Right cardiac atrium (tissue), 5 donors: ENCODE results near the gene KCNK4. TPM values are rescaled to one million over a fixed set of nuclear protein-coding genes. Genes with fewer than 3 reads are reported as not detected.
"Not testable (repeated sequence)": the region's sequence is repeated elsewhere in the genome, so short reads cannot be mapped to it uniquely, and the experiment has no call there.

ENCODE experiments used
- ATAC-seq, 2 donors: fragments of 200-7000 bp; cut with Tn5 transposase; one replicate each; pipeline versions ENCODE4 v1.8.0 to v1.9.1; 2020; ENCODE audit warnings: moderate library complexity in 2 of 2, mild to moderate bottlenecking in 1 of 2
- DNase-seq, 3 donors: peaks; one replicate each; pipeline ENCODE4 v3.0.0-alpha.2; 2020
- H3K27ac ChIP-seq: one replicate; pipeline ENCODE4 v1.5.1; 2013; ENCODE audit warnings: mild to moderate bottlenecking, low read length, control low read depth, moderate library complexity
- H3K27me3 ChIP-seq: one replicate; pipeline ENCODE4 v1.6.1; 2013; ENCODE audit not compliant: control insufficient read depth, insufficient read depth
- H3K4me1 ChIP-seq: one replicate; pipeline ENCODE4 v1.6.1; 2013; ENCODE audit warnings: low read length; ENCODE audit not compliant: control insufficient read depth, insufficient read depth
- H3K4me3 ChIP-seq: one replicate; pipeline ENCODE4 v1.5.1; 2013; ENCODE audit warnings: low read length, control low read depth
- H3K9me3 ChIP-seq: one replicate; pipeline ENCODE4 v1.6.1; 2013; ENCODE audit warnings: low read length; ENCODE audit not compliant: control insufficient read depth
- WGBS: extraction: QIAGEN DNeasy Blood & Tissue Kit; methylation state at CpG from one replicate; pipeline ENCODE4 v1.1.7; 2013; 5-methylcytosine and 5-hydroxymethylcytosine counted together
- intact Hi-C, 4 donors: fragments of 100-400 bp; cut with DNase I; formaldehyde crosslinking; loops; one replicate each; pipeline versions ENCODE4 v1.11.0 to v1.14.0; 2022 to 2023
- polyA plus RNA-seq: library from polyadenylated mRNA; stranded (reverse); fragments of 200-250 nt; gene quantifications from one replicate; pipeline ENCODE4 v1.2.3, GENCODE V29; 2013
- total RNA-seq, 4 donors: library from RNA; stranded (reverse); fragmentation: NEBNext Ultra II Directional; extraction: Animal tissue kit (Norgen Biotek cat#: 25700); gene quantifications; one replicate each; pipeline ENCODE4 v1.2.1, GENCODE V29; 2021
- donor health status: healthy with polysubstance abuse.
- donor health status: DM: no; HTN: yes; CAD: no.
- donor health status: DM: no; HTN: no; CAD: no.
- donor health status: DM: no; HTN: yes; CAD: no; lungs with severe emphysema.
- donor health status: DM: yes; HTN: yes; CAD: no.

Gene KCNK4
- total and polyA plus RNA-seq, 5 donors: 0.05 TPM; not detected in 4

DNA sequence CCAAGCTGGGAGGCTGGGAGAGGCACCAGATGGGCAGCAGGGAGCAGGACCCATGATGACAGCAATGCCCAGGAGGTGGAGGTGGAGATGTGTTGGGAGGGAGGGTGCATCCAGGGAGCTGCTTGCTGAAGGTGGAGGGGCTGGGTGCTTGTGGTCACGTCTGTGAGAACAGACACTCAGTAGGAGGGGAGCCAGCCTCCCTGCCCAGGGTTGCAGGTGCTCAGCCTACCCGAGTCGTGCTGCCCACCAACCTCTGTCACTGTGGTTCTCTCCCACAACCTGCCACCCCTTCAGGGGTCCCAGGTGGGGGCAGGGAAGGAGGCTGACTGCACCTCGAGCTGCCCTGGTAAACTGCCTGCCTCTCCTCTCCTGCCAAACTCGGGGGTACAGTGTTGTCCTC lies 32.3 kb downstream of the KCNK4 start:
- no peak overlapping the region for H3K4me3 ChIP-seq
- DNase-seq (peak in 2 of 3 donors; percentile 42), ATAC-seq (no peak)
- no peak overlapping the region for H3K27ac ChIP-seq
- intact Hi-C loops: no loop called here
- no peaks in the 10 kb centered on the region for H3K27me3 ChIP-seq
- no peaks in the 10 kb centered on the region for H3K9me3 ChIP-seq
- H3K4me1 ChIP-seq: no peaks in the 10 kb centered on the region
- 76% methylated on average over 5 of the region's 5 CpGs for WGBS

DNA sequence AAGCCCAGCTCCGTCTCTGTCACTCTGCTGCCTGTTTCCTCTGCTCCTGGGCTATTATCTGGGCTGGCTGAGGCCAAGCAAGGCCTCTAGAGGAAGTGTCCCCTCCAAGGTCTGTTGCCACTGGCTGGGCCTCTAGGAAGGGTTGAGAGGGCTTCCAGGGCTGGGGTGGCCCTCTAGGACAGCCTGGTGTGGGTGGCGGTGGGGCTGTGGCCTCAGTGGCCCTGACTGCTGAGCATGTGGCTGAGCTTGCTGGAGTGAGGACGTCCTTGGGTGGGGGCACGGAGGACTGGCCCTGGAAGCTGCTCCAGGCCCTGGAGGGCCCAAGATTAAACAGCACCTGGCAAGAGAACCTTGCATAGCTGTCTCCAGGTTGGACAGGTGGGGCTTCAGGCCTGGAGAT lies 32.9 kb downstream of the KCNK4 start:
- H3K4me1 ChIP-seq, ATAC-seq, intact Hi-C loops, H3K27me3 ChIP-seq, H3K27ac ChIP-seq, H3K4me3 ChIP-seq, H3K9me3 ChIP-seq: not testable (repeated sequence)
- DNase-seq: peak in 2 of 3 donors; percentile 41 to 44
- WGBS: 84% methylated on average over 4 of the region's 4 CpGs

DNA sequence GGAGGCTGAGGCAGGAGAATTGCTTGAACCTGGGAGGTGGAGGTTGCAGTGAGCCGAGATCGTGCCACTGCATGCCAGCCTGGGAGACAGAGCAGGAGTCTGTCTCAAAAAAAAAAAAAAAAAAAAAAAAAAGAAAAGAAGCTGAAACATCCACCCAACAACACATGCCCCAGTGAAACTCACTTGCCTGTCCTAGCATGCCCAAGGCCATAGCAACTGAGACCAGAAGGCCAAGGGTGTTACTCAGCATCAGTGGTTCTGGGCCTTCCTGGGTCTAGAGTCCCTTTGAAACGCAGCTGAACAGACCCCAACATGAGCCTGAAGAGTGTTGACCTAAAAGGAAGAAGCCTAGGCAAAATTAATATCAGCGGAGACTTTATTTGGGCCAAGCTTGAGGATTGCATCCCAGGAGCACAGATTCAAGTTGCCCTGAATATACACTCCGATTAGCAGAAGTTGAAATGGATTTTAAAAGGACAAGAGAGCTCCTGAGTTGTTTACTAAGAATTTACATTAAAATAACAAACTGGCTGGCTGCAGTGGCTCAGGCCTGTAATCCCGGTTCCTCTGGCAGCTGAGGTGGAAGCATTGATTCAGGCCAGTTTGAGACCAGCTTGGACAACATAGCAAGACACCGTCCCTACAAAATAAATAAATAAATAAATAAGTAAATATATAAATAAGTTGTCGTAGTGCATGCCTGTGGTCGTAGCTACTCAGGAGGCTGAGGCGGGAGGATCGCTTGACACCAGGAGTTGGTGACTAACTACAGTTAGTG lies 33.8 kb downstream of the KCNK4 start:
- no peaks in the 10 kb centered on the region for H3K4me1 ChIP-seq
- peak in 1 of 3 donors; percentile 5 for DNase-seq
- intact Hi-C loops: no loop called here
- H3K27me3 ChIP-seq: no peaks in the 10 kb centered on the region
- no peak for ATAC-seq
- H3K4me3 ChIP-seq: no peak overlapping the region
- WGBS: 84% methylated on average over 11 of the region's 11 CpGs
- H3K9me3 ChIP-seq: no peaks in the 10 kb centered on the region
- no peak overlapping the region for H3K27ac ChIP-seq

DNA sequence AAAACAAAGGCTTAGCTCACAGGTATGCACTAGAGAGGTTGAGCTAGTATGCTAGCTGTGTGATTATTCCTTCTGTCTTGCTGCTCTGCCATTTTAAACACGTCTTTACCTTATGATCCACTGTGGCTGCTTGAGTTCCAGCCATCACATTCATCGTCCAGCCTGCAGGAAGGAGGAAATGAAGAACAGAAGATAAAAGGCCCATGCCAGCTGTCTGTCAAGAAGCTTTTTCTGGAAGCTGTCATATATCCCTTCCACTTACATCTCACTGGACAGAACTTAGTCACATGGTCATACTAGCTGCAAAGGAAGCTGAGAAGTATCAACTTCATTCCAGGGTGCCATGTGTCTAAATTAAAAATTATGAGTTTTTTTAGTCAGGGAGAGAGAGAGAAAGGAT lies 36.3 kb downstream of the KCNK4 start:
- 82% methylated on average over 2 of the region's 2 CpGs for WGBS
- H3K27ac ChIP-seq: no peak overlapping the region
- no peak for DNase-seq
- no peak for ATAC-seq
- no peaks in the 10 kb centered on the region for H3K27me3 ChIP-seq
- H3K9me3 ChIP-seq: no peaks in the 10 kb centered on the region
- H3K4me1 ChIP-seq: peaks cover 7% of the 10 kb centered on the region
- intact Hi-C loops: no loop called here
- no peak overlapping the region for H3K4me3 ChIP-seq

GRCh38 chr11:64327993-64328392 lies 36.9 kb downstream of the KCNK4 start:
- H3K9me3 ChIP-seq: no peaks in the 10 kb centered on the region
- H3K4me3 ChIP-seq: no peak overlapping the region
- DNase-seq (no peak), ATAC-seq (no peak)
- peaks cover 7% of the 10 kb centered on the region for H3K4me1 ChIP-seq
- WGBS: 80% methylated on average over 3 of the region's 3 CpGs
- intact Hi-C loops: no loop called here
- no peak overlapping the region for H3K27ac ChIP-seq
- H3K27me3 ChIP-seq: no peaks in the 10 kb centered on the region

- H3K4me1 ChIP-seq: peaks cover 7% of the 10 kb centered on the region
- DNase-seq: no peak
- H3K4me3 ChIP-seq: no peak overlapping the region
- H3K9me3 ChIP-seq: no peaks in the 10 kb centered on the region
- H3K27ac ChIP-seq: no peak overlapping the region
- intact Hi-C loops: no loop called here
- ATAC-seq: no peak
- H3K27me3 ChIP-seq: no peaks in the 10 kb centered on the region
- 77% methylated on average over 11 of the region's 11 CpGs for WGBS
Measured at GRCh38 chr11:64330888-64331287, 39.8 kb downstream of the KCNK4 start.

GRCh38 chr11:64331569-64332371 lies 40.7 kb downstream of the KCNK4 start:
- Histone ChIP-seq H3K27me3 (no peaks in the 10 kb centered on the region), H3K4me1 (peaks cover 7% of the 10 kb centered on the region), H3K27ac (no peak overlapping the region), H3K9me3 (no peaks in the 10 kb centered on the region), H3K4me3 (no peak overlapping the region)
- intact Hi-C loops: no loop called here
- ATAC-seq (peak; percentile 56 to 75), DNase-seq (peak; percentile 89 to 93 (median 91))
- WGBS: 38% methylated on average over 20 of the region's 20 CpGs

- WGBS: 89% methylated on average over 8 of the region's 8 CpGs
- intact Hi-C loops: no loop called here
- ATAC-seq: no peak
- Histone ChIP-seq H3K27ac (no peak overlapping the region), H3K9me3 (no peaks in the 10 kb centered on the region), H3K4me3 (no peak overlapping the region), H3K27me3 (no peaks in the 10 kb centered on the region), H3K4me1 (peaks cover 7% of the 10 kb centered on the region)
- no peak for DNase-seq
Measured at GRCh38 chr11:64333556-64333955, 42.5 kb downstream of the KCNK4 start.

DNA sequence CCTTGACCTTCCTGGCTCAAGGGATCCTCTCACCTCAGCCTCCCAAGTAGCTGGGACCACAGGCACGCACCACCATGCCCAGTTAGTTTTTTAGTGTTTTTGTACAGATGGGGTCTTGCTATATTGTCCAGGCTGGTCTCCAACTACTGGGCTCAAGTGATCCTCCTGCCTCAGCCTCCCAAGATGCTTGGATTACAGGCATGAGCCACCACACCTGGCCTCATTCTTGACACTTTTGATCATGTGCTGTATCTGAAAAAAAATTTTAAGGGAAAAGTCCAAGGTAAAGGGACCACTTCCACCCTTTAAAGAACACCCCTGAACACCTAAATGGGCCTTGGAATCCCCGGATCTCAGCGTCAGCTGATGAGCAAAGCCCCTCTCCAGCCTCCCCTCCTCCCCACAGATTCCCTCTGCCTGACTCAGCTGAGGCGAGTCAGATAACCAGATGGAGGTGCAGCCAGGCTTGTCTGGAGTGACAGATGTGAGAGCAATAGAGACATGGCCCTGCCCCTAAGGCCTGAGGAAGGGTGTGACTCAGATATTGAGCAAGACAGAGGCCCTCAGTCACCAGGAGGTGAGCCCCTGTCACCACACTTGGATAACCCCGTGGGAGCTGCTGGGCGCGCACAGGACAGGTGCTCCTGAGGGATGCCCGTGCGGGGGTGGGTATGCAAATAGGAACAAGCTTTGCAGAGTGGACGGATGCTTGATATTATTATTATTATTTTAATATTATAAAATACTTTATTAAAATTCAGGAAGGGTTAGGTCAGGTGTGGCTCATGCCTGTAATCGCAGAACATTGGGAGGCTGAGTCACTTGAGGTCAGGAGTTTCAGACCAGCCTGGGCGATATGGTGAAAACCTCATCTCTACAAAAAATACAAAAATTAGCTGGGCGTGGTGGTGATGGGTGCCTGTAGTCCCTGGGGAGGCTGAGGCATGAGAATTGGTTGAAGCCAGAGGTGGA lies 43.9 kb downstream of the KCNK4 start:
- intact Hi-C loops: no loop called here
- peak; percentile 55 to 85 for ATAC-seq
- peaks cover 7% of the 10 kb centered on the region for H3K4me1 ChIP-seq
- H3K27ac ChIP-seq: no peak overlapping the region
- H3K4me3 ChIP-seq: no peak overlapping the region
- H3K27me3 ChIP-seq: no peaks in the 10 kb centered on the region
- WGBS: 51% methylated on average over 13 of the region's 13 CpGs
- H3K9me3 ChIP-seq: no peaks in the 10 kb centered on the region
- peak in 2 of 3 donors; percentile 51 to 52 for DNase-seq

DNA sequence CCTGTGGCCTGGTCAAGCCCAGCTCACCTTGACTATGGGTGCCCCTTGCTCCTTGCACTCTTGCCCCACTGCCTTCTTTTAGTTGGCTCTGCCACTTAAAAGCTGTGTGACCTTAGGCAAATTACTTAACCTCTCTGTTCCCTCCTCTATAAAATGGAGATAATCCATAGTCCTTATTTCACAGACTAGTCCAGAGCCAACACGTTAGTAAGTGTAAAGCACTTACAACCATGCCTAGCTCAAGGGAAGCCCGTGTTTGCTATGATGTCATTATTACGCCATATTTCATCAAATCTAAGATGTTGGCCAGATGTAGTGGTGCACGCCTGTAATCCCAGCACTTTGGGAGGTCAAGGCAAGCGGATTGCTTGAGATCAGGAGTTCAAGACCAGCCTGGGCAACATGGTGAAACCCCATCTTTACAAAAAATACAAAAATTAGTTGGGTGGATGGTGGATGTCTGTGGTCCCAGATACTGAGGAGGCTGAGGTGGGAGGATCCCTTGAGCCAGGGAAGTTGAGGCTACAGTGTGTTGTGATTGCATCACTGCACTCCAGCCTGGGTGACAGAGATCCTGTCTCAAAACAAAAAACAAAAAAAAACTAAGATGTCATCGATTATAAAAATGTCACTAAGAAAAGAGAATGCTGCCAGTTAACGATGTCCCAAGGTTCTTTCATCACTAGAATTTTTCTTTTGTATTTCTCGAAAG lies 46.6 kb downstream of the KCNK4 start:
- no peak overlapping the region for H3K4me3 ChIP-seq
- DNase-seq (peak in 1 of 3 donors; percentile 6), ATAC-seq (no peak)
- WGBS: 69% methylated on average over 8 of the region's 8 CpGs
- no peaks in the 10 kb centered on the region for H3K4me1 ChIP-seq
- no peaks in the 10 kb centered on the region for H3K9me3 ChIP-seq
- no peak overlapping the region for H3K27ac ChIP-seq
- intact Hi-C loops: no loop called here
- H3K27me3 ChIP-seq: no peaks in the 10 kb centered on the region
